IPS-NIHi11 (cell line): Measurements from ENCODE around the gene DAB1.

Experiments used
- DNase-seq: peaks from one replicate; pipeline ENCODE4 v3.0.0; 2012; ENCODE audit warnings: mixed read lengths, low spot score

The DAB1 gene

GRCh38 chr1:56975446-56975845, 448.4 kb downstream of the DAB1 start:
- DNase-seq, result no peak

GRCh38 chr1:56973923-56974742, 449.7 kb downstream of the DAB1 start:
- DNase-seq, result no peak

- DNase-seq, result no peak
These were observed 450.9 kb downstream of the DAB1 start for GRCh38 chr1:56972976-56973375.

- DNase-seq, result no peak
These were observed 453.6 kb downstream of the DAB1 start for GRCh38 chr1:56970280-56970679.

- no peak for DNase-seq
These were observed 454.9 kb downstream of the DAB1 start for GRCh38 chr1:56968878-56969495.

GRCh38 chr1:56967900-56968832, 455.7 kb downstream of the DAB1 start:
- DNase-seq, result peak; percentile 88

- DNase-seq, result no peak
These were observed 456.5 kb downstream of the DAB1 start for GRCh38 chr1:56967355-56967754.

- no peak for DNase-seq
These were observed 457.2 kb downstream of the DAB1 start for GRCh38 chr1:56966698-56966999.

GRCh38 chr1:56965916-56966697, 457.8 kb downstream of the DAB1 start, which contains the start of gene C8B:
Gene C8B, minus strand, starts transcription at chr1:56966015. Its CDS starts 67 bp downstream, at chr1:56965948.
- no peak for DNase-seq

GRCh38 chr1:56965191-56965590, 458.7 kb downstream of the DAB1 start:
- no peak for DNase-seq

GRCh38 chr1:56964349-56965017, 459.4 kb downstream of the DAB1 start:
- no peak for DNase-seq

- DNase-seq, result no peak
These were observed 460.2 kb downstream of the DAB1 start for GRCh38 chr1:56963667-56964066.

GRCh38 chr1:56961426-56961825, 462.4 kb downstream of the DAB1 start:
- no peak for DNase-seq

GRCh38 chr1:56958526-56958925, 465.3 kb downstream of the DAB1 start:
- DNase-seq, result no peak

GRCh38 chr1:56957931-56958330, 465.9 kb downstream of the DAB1 start:
- DNase-seq, result no peak

- no peak for DNase-seq
These were observed 469.2 kb downstream of the DAB1 start for GRCh38 chr1:56954664-56955063.

- no peak for DNase-seq
These were observed 470.5 kb downstream of the DAB1 start for GRCh38 chr1:56953386-56953785.

- no peak for DNase-seq
These were observed 471.4 kb downstream of the DAB1 start for GRCh38 chr1:56952501-56952900.

- no peak for DNase-seq
These were observed 475.3 kb downstream of the DAB1 start for GRCh38 chr1:56948403-56949023.
